Eye (tissue), 1 donor: ENCODE measurements around the gene SDSL.
A peak's percentile ranks its signal among the peaks of the same experiment; 100 is the strongest.

Experiments
- DNase-seq: peaks from one replicate; pipeline ENCODE4 v3.0.0-alpha.2; 2015

Gene SDSL

DNA sequence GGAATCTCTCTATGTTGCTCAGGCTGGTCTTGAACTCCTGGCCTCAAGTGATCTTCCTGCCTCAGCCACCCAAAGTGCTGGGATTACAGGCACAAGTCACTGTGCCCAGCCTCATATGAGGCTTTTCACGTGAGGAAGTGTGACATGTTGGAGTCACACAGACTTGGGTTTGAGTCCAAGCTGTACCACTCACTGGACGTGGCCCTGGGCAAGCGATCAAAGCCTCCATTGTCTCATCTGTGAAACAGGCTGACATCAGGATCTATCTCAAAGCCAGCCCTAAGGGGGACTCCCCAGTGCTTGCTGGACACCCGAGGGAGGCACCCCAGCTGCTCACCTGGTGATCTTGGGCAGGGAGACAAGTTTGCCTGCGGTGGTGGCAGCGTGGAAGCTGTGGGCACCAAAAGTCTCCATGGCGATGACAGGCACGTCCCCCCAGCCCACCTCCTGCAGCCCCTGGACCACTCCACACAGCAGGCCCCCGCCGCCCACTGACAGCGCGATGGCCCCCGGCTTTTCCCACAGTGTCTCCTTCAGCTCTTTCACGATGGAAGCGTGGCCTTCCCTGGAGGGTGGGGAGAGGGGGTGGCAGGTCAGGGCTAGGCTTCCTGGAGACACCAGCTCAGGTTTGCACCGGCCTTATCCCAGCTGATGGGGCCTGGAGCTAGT is 25.2 kb upstream of the SDSL start:
- DNase-seq: no peak

DNA sequence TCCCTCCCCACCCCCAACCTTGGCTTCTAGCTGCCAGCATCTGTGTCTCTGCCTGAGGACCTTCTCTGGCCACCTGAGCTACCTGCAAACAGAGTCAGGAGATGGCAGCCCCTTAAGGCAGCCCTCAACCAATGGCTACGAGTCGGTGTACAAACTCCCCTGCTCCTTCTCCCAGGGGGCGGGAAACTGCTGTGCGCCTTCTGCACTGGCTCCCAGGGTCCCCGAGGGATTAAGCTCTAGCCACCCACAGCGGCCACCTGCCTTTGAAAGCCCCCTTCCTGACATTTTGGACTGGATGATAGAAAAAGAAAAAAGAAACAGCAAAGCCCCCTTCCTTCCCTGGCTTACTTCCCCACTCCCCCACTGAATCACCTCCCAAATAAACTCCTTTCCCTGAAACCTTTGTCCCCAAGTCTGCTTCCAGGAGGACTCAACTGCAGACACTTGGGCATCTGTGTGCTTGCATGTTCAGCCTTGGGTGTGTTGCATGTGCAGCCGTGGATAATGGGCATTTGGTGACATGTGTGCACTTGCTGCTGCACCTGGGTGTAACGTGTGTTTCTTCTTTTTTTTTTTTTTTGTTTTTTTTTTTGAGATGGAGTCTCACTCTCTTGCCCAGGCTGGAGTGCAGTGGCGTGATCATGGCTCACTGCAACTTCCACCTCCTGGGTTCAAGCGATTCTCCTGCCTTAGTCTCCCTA is 24.5 kb upstream of the SDSL start:
- no peak for DNase-seq

DNA sequence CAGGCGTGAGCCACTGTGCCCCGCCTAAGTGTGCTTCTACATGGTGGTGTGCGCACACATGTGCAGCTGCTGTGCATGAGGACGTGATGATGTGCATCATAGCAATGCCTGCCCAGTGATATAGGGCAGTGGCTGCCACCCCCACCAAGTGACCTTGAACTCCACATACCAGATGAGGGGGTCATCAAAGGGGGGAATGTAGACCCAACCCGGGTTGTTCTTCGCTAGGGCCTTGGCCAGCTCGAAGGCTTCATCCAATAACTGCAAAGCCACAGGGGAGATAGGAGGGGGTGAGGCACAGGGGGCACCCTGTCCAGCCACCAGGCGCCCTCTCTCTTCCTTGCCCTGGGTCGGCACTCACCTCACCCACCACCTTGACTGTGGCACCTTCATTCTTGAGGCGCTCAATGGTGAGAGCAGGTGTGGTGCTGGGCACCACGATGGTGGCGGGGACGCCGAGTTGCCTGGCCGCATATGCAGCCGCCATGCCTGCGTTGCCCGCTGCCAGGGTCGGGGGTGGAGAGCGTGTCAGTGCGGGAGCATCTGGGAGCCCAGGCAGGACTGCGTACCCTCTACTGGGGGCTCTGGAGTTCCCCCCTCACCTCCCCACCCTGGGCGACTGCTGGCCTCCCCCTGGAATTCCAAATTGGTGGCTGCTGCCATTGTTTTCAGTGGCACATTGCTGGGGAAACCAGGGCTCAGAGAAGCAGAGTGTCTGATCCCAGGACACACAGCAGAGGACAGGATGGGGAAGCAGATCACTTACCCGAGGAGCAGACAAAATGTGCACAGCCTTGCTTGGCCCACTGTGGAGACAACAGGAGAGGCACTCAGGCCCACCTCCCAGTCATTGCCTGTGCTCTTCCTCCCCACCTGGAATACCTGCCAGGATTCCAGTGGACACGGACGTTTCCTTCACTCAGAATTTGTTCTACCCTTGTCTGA is 23.6 kb upstream of the SDSL start:
- no peak for DNase-seq

DNA sequence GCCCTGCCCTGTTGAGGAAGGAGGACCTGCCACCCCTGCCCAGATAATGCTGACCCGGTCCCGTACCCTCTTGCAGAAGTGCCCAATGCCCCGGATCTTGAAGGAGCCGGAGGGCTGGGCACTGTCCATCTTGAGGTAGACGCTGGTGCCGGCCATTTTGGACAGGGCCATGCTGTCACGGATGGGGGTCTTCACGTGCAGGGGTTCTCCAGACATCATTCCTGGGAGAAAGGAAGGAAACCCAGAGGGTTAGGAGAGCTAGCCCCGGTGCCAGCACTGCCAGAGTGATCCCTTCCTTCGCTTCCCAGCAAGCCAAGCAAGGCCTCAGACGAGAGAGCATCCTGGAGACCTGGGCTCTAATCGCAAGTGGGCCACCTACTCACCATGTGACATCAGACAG is 22.7 kb upstream of the SDSL start:
- no peak for DNase-seq

DNA sequence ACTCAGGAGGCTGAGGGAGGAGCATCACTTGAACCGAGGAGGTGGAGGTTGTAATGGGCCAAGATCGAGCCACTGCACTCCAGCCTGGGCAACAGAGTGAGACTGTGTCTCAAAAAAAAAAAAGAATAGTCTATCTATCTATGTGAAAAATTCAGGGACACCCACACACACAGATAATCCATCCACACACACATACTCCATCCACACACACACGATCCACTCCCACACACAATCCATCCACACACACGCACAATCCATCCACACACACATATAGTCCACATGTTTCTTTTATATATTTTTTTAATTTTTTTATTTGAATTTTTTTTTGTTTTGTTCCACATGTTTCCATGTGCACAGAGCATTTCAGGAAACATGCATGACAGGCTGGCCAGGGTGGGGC is 21.8 kb upstream of the SDSL start:
- DNase-seq: no peak

DNA sequence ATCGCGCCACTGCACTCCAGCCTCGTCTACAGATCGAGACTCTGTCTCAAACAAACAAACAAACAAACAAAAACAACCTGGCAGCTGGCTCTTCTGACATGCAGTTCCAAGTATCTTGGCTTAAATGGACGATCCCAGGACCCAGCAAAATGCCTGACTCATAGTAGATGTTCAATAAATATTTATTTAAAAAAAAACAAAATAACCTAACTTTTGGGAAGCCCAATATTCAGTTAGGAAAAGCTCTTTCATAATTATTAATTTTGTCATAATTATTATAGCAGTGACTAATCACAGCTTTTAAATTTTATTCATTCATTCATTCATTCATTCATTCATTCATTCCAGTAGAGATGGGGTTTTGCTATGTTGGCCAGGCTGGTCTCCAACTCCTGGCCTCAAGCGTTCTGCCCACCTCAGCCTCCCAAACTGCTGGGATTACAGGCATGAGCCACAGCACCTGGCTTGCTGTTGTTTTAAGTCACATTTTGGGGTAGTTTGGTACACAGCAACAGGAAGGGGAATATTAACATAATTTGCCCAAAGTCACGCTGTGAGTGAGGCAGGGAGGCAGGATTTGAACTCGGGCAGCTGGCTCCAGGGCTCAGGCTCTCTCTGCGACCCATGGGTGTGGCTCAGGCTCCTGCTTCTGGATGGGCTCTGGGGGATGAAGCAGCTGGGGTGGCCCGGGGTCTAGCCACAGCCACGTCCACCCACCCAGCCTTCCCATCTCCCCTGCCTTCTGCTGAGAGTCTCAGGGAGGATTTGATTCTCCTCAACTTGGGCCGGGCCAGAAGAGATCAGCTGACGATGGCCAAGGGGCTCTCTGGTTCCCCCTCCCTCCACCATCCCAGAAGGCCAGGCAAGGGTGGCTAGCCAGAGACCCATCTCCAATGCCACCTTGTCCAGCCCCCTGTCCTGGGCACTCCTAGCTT is 20.8 kb upstream of the SDSL start:
- no peak for DNase-seq

DNA sequence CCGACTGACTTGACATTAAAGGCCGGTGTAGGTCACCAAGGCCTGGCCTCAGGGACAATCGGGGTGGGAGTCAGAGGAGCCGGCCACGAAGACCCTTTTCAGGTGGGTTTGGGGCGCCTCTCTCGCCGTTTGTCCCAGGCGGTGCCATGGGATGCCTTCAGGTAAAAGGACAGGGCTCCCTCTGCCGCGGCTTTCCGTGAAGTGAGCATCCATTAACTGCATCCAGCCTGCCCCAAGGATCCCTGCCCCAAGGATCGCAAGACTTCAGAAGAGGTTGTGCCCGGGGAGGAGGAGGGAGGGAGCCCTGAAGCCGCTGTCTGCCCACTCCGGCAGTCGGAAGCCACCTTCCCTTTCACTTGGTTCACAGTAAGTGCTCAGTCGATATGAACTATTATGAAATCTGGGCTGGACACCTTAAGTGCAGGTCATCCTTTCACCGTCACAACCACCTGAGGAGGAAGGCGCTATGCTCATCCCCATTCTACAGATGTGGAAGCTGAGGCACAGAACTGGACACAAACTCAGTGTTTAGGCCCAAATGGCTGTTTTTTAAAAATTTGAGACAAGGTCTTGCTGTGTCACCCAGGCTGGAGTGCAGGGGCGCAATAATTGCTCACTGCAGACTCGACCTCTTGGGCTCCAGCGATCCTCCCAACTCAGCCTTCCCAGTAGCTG is 19.5 kb upstream of the SDSL start:
- no peak for DNase-seq

DNA sequence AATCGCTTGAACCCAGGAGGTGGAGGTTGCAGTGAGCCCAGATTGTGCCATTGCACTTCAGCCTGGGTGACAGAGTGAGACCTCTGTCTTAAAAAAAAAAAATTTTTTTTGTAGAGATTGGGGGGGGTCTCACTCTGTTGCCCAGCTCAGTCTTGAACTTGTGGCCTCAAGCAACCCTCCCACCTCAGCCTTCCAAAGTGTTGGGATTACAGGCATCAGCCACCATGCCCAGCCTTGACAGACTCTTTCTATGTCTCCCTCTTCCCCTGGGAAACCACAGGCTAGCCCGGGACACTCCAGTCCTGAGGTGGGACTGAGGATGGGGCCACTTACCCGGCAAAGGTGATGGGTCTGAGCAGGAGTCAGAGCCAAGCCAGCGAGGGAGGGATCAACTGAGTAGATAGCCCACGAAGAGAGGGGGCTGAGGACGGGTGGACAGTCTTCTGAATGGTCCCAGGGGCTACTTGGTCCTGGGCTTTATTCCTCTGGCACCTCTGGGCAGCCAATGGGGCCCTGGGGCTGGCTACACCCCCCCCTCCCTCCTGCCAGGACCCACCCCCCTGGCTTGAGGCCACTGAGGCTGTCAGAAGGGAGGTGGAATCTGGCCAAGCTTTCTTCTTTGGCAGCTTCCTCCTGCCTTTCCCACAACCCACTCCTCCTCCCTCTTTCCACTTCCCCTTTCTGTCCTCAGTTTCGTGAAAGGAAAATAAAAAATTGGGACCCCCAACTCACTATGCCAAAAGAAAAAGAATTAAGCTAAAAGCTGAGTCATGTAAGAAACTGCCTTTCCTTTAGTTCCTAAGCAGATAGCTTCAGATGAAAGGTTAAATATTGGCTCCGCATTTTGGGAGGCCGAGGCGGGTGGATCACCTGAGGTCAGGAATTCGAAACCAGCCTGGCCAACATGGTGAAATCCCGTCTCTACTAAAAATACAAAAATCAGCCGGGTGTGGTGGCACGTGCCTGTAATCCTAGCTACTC is 18.5 kb upstream of the SDSL start, which contains the start of gene SDS:
Gene SDS, minus strand, starts transcription at position 453 of the 981 bp plus-strand sequence. CDS start 4,179 bp downstream, outside the sequence.
- peak; percentile 61 for DNase-seq

DNA sequence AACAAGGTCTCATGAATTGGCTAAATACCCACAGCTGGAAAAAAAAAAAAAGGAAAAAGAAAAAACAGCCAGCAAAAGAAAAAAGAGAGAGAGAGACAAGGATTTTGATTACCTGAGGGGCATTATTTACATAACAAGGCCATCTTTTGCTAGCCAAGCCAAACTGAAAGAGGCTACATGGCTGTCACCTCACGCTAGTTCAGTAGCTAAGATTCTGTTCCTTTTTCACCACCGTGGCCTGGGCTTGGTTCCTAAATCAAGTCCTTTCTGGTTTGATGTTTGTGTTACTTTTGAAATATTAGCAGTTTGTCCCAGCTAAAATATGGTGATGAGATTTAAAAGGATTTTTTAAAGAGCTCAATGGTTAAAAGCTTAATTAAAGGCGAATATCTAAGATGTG is 16.5 kb upstream of the SDSL start:
- DNase-seq: no peak

DNA sequence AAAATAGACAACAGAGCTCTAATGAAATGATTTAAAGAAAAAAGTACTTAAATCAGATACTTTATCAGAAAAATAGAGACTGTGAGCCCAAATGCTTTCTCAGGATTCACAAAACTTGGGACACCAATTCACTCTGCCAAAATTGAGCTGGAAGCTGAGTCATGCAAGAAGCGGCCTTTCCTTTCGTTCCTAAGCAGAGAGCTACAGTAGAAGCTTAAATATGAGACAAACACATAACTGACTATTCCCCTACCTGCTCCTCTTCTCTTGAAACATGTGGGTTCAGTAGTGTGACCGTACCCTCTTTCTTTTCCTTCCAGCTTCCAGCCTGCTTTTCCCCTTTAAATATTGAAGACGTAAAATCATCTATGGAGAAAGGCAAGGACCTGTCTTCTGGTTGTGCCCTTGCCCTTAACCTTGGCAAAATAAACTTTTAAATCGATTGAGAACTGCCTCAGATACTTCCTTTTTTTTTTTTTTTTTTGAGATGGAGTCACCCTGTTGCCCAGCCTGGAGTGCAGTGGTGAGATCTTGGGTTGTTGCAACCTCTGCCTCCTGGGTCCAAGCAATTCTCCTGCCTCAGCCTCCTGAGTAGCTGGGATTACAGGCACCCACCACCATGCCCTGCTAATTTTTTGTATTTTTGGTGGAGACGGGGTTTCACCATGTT is 14.1 kb upstream of the SDSL start:
- DNase-seq: no peak

DNA sequence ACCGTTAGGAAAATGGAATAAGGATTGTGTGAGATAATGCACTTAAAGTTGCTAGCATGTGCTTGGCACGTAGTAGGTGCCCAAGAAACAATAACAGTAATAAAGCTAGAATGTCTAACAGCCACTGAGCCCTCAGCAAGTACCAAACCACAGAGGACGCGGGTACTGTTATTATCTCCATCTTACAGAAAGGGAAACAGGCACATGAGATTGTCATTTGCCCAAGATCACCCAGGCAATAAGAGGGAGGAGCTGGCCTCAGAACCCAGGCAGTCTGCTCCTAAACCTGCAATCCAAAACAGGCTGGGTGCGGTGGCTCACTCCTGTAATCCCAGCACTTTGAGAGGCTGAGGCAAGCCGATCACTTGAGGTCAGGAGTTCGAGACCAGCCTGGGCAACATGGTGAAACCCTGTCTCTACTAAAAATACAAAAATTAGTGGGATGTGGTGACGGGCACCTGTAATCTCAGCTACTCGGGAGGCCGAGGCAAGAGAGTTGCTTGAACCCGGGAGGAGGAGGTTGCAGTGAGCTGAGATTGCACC is 13.4 kb upstream of the SDSL start:
- DNase-seq: no peak

DNA sequence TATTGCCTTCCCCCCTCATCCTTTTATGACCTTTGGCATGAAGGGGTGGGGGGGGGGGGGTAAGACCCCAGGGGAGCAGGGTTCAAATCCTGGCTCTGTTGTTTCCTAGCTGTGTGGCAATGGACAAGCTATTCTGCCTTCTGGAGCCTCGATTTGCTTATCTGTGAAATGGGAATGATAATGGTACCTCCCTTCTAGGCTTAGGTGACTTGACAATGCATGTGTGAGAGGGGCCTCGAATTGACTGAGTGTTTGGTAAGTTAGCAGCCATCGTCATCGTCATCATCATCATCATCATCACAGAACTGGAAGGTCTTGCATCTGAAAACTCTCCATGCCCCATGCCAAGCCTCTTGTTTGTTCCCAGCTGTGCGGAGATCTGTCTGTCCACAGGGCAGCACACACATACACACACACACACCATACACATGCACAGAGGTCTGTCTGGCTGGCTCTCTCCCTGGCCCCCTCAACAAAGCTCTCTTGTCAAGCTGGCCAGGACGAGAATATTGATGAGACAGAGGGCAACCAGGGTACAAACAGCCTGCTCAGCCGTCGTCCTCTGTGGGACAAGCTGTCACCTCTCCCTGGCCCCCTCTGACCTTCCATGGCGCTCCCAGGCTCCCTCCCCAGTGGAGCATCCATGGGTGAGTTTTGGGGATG is 12.6 kb upstream of the SDSL start:
- DNase-seq: no peak

DNA sequence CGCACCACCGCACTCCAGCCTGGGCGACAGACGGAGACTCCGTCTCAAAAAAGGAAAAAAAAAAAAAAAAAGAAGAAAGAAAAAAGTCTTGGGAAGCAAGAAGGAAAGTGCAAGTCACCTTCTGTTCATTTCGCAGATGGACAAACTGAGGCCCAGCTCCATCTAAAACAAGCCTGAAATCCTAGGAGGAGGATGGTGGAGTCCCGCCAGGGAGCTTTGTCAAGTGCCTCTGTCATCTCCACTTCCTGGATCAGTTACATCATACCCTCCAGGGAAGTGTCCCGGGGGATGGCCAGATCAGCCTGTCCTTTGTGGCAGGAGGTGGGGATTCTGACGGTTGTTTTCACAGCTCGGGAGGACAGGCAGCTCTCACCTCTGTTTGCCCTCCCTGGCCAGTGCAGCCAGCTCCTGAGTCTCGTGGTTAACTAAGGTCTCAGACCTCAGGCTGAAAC is 8.7 kb upstream of the SDSL start:
- DNase-seq: no peak

DNA sequence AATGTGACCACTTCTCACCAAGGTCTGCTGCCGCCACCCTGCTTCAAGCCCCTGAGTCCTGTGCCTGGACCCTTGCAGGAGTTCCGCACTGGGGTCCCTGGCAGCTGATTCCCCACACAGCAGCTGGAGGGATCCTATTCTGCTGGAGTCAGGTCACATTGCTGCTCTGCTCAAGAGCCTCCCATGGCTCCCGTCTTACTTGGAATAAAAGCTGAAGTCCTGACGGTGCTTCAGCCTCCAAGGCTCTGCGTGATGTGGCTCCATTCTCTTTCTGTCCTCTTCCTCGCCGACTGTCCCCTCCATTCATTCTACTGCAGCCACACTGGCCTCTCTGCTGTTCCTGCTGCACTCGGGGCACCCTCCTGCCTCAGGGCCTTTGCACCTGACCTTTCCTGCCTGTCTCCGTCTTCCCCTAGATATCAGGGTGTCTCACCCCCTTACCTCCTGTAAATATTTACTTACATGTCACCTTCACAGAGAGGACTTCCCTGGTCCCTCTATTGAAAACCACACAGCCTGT is 7.6 kb upstream of the SDSL start:
- DNase-seq: no peak

DNA sequence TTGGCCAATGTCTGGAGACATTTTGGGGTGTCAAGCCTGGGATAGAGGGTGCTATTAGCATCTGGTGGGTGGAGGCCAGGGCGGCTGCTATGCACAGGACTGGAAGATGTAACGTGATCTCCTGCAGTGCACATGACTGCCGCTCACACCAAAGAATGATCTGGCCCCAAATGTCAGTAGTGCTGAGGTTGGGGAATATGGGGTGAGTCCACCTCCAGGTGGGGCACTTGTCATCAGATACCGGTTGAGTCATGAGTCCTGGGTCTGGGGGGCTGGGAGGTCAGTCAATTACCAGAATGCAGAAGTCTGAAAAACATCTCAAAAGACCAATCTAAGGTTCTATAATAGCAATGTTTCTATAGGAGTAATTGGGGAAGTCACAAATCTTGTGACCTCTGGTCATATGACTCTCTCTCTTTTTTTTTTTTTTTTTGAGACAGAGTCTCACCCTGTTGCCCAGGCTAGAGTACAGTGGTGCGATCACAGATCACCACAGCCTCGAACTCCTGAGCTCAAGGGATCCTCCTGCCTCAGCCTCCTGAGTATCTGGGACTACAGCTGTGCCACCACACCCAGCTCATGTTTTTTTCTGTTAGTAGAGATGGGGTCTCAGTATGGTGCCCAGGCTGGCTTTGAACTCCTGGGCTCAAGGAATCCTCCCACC is 6.0 kb upstream of the SDSL start:
- DNase-seq: no peak

DNA sequence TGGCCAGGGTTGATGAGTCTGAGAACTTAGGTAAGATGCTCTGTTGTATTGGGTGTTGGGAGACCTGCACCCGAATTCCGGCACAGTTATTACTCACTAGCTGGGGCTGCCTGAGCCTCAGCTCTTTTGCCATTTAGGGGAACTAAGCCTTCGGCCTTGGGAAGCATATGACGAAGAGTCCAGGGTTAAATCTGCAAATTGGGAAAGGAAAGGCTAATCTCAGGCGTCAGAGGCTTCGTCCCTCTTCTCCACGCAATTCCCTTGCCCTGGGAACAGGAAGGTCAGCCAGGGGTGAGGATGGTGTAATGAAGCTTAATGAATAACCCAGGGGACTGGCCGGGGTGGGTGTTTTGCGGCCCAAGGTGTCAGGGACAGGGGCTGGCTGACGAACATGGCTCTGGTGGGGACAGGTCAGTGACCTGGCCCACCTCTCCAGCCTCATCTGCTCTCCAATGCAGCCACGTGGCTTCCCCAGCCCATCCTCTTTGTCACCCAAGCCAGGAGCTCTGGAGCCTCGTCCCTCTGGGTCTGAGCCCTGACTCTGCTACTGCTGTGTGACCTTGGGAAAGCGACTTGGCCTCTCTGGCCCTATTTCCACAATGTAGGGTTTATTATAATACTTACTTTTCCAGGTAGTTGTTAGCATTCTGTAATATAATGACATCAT is 3.8 kb upstream of the SDSL start:
- DNase-seq: no peak

DNA sequence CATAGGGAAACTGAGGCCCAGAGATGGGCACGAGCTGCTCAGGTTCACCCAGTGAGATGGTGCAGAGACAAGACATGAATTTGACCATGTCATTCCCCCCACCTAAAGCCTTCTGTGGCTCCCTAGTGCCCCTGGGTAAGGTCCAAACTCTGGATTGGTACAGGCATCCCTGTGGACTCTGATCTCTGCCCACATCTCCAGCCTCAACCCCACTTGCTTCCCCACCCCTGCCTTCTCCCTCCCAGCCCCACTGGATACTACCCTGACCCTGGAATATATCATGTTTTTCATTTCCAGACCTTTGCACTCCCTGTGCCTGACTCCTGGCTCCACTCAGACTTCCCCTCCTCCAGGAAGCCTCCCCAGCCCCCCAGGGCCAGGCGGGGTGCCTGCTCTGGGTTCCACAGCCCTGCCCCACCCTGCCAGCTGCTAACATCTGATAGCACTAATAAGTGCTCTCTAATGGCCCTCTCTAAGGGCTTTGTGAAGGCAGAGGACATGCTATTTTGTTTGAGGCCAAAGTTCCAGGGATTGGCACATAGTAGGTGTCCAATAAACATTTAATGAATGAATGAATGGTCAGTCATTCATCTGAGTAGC is 1.1 kb upstream of the SDSL start:
- no peak for DNase-seq
